Right lobe of liver (tissue), 6 donors: Measurements from ENCODE around the gene S100A7. TPM values are rescaled to one million over a fixed set of nuclear protein-coding genes. Genes with fewer than 3 reads are reported as not detected.

Experiments
- ATAC-seq, 4 donors: fragments of 200-7000 bp; cut with Tn5 transposase; one replicate each; pipeline ENCODE4 v1.9.1; 2020; ENCODE audit warnings: mild to moderate bottlenecking in 4 of 4, moderate library complexity in 4 of 4
- DNase-seq, 3 donors: peaks; one replicate each; pipeline ENCODE4 v3.0.0-alpha.2; 2020
- H3K27ac ChIP-seq, 3 donors: fragments of 200-600 bp; one replicate each; pipeline ENCODE4 v1.8.0; 2022
- H3K27me3 ChIP-seq, 2 donors: fragments of 200-600 bp; one replicate each; pipeline ENCODE4 v1.8.0; 2022
- H3K36me3 ChIP-seq, 4 donors: fragments of 200-600 bp; sonication (generic) in 1 of 4; one replicate each; pipeline versions ENCODE4 v1.5.1 to v1.8.0; 2017 to 2022; ENCODE audit warnings: control low read depth in 1 of 4
- H3K4me1 ChIP-seq, 4 donors: fragments of 200-600 bp; sonication (generic) in 1 of 4; one replicate each; pipeline versions ENCODE4 v1.5.1 to v1.8.0; 2017 to 2022; ENCODE audit warnings: control low read depth in 1 of 4
- H3K4me3 ChIP-seq, 3 donors: fragments of 200-600 bp; one replicate each; pipeline ENCODE4 v1.8.0; 2022
- H3K9me3 ChIP-seq, 4 donors: fragments of 200-600 bp; sonication (generic) in 1 of 4; one replicate each; pipeline versions ENCODE4 v1.5.1 to v1.8.0; 2017 to 2022; ENCODE audit warnings: control low read depth in 1 of 4
- POLR2A ChIP-seq: fragments of 450-650 bp; IDR thresholded peaks from one replicate; pipeline ENCODE4 v1.6.1; 2017; ENCODE audit warnings: antibody characterized with exemption, mild to moderate bottlenecking
- WGBS: methylation state at CpG from one replicate; pipeline ENCODE4 v1.1.6; 2018; ENCODE audit warnings: low coverage, low lambda C conversion rate; ENCODE audit not compliant: insufficient coverage; ENCODE audit errors: missing lambda C conversion rate; 5-methylcytosine and 5-hydroxymethylcytosine counted together
- intact Hi-C, 2 donors: fragments of 100-400 bp; cut with DNase I; formaldehyde crosslinking; loops; one replicate each; pipeline versions ENCODE4 v1.11.2 to v1.14.1; 2022
- total RNA-seq, 6 experiments: library from RNA; depleted of rRNA in 2 of 6; stranded (reverse); fragments of >200 nt in 2 of 6; fragmentation: NEBNext Ultra II Directional in 3 of 6; extraction: Animal tissue kit (Norgen Biotek cat#: 25700) in 3 of 6; gene quantifications; one replicate each; pipeline versions ENCODE4 v1.1.0 to v1.2.4, GENCODE V29; 2016 to 2023
- TF ChIP-seq, protein P1 (sequence below), 4 donors: fragments of 200-600 bp in 3 of 4; fragments of 450-650 bp in 1 of 4; IDR thresholded peaks; one replicate each; pipeline versions ENCODE4 v1.5.1 to v1.8.0; 2016 to 2022; ENCODE audit warnings: antibody characterized with exemption in 4 of 4, mild to moderate bottlenecking in 2 of 4
- donor health status: DM: no; HTN: yes; CAD: no.
- donor health status: DM: no; HTN: no; CAD: no.
- donor health status: DM: no; HTN: no; CAD: no.
- donor health status: DM: no; HTN: yes; CAD: no.
- donor health status: DM: no; HTN: yes; CAD: no.

Gene S100A7
- total RNA-seq, 6 experiments from 2014 or later: not detected

DNA sequence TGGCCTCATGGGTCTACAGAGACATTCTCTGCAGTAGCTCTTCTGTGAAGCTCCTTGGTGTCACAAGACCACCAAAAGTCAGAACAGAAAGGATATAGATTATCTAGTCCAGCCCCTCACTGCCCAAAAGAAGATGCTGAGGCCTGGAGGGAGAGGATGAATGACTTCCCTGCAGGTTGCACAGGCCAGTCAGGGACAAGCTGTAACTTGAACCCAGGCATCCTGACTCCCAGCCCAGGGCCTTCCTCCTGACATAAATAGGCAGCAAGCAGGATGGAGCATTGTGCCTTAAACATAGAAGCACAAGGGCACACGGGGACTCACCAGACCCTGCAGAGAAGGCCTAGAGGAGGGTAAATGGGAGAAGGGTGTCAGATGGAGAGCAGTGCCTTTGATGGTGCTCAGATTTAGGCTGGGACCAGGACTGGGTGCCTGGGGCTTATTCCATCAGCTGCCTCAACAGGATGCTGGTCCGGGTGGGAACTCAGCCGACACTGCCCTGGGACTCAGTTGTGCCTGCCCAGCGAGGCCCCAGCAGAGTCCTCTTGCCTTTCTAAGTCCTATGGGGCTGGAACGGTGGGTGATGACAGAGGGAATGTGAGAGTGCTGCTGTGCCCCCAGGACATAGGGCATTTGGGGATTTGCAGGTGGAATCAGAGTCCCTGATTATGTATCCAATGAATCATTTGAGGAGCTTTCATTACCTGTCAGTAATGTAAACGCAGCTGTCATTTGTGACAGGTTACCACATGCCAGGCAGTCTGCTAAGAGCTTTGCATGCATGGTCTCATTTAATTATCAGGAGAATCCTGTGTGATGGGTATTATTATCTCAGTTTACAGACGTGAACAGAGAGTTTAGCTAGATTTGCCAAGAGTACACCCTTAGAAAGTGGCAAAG is 30.9 kb downstream of the S100A7 start:
- Histone ChIP-seq H3K4me1 (no peaks in the 10 kb centered on the region), H3K4me3 (no peak overlapping the region), H3K36me3 (no peaks in the 10 kb centered on the region), H3K9me3 (no peaks in the 10 kb centered on the region), H3K27ac (no peak overlapping the region), H3K27me3 (no peaks in the 10 kb centered on the region)
- no peak for DNase-seq
- 60% methylated on average over 2 of the region's 7 CpGs for WGBS
- intact Hi-C loops: no loop called here
- TF ChIP-seq, protein P1, sequence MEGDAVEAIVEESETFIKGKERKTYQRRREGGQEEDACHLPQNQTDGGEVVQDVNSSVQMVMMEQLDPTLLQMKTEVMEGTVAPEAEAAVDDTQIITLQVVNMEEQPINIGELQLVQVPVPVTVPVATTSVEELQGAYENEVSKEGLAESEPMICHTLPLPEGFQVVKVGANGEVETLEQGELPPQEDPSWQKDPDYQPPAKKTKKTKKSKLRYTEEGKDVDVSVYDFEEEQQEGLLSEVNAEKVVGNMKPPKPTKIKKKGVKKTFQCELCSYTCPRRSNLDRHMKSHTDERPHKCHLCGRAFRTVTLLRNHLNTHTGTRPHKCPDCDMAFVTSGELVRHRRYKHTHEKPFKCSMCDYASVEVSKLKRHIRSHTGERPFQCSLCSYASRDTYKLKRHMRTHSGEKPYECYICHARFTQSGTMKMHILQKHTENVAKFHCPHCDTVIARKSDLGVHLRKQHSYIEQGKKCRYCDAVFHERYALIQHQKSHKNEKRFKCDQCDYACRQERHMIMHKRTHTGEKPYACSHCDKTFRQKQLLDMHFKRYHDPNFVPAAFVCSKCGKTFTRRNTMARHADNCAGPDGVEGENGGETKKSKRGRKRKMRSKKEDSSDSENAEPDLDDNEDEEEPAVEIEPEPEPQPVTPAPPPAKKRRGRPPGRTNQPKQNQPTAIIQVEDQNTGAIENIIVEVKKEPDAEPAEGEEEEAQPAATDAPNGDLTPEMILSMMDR (IDR thresholded peaks at IDR 0.05): no peak
- ATAC-seq: no peak

GRCh38 chr1:153428791-153429190 is 31.7 kb downstream of the S100A7 start:
- no peaks in the 10 kb centered on the region for H3K27me3 ChIP-seq
- no peaks in the 10 kb centered on the region for H3K9me3 ChIP-seq
- TF ChIP-seq, protein P1 (IDR thresholded peaks at IDR 0.05): no peak
- TF ChIP-seq POLR2A: no peak
- no peak for ATAC-seq
- WGBS: no CpG with 5 or more reads among the region's 6 CpGs
- DNase-seq: no peak
- no peaks in the 10 kb centered on the region for H3K36me3 ChIP-seq
- no peak overlapping the region for H3K4me3 ChIP-seq
- H3K4me1 ChIP-seq: no peaks in the 10 kb centered on the region
- no peak overlapping the region for H3K27ac ChIP-seq
- intact Hi-C loops: no loop called here

- TF ChIP-seq, protein P1 (IDR thresholded peaks at IDR 0.05): no peak
- no peak for TF ChIP-seq POLR2A
- intact Hi-C loops: no loop called here
- H3K27ac ChIP-seq: no peak overlapping the region
- no peaks in the 10 kb centered on the region for H3K27me3 ChIP-seq
- H3K36me3 ChIP-seq: no peaks in the 10 kb centered on the region
- no peaks in the 10 kb centered on the region for H3K4me1 ChIP-seq
- no peaks in the 10 kb centered on the region for H3K9me3 ChIP-seq
- WGBS: 53% methylated on average over 9 of the region's 12 CpGs
- H3K4me3 ChIP-seq: no peak overlapping the region
- ATAC-seq (no peak), DNase-seq (no peak)
Observed at GRCh38 chr1:153428073-153428638, 32.3 kb downstream of the S100A7 start.

- no peaks in the 10 kb centered on the region for H3K27me3 ChIP-seq
- WGBS: 17% methylated on average over 1 of the region's 1 CpG
- TF ChIP-seq, protein P1 (IDR thresholded peaks at IDR 0.05): no peak
- no peak for TF ChIP-seq POLR2A
- ATAC-seq (no peak), DNase-seq (no peak)
- no peak overlapping the region for H3K27ac ChIP-seq
- no peak overlapping the region for H3K4me3 ChIP-seq
- no peaks in the 10 kb centered on the region for H3K4me1 ChIP-seq
- H3K36me3 ChIP-seq: no peaks in the 10 kb centered on the region
- no peaks in the 10 kb centered on the region for H3K9me3 ChIP-seq
- intact Hi-C loops: no loop called here
Observed at GRCh38 chr1:153426809-153427208, 33.6 kb downstream of the S100A7 start.
